ENCODE results near the gene MAGI2.

The MAGI2 gene

DNA sequence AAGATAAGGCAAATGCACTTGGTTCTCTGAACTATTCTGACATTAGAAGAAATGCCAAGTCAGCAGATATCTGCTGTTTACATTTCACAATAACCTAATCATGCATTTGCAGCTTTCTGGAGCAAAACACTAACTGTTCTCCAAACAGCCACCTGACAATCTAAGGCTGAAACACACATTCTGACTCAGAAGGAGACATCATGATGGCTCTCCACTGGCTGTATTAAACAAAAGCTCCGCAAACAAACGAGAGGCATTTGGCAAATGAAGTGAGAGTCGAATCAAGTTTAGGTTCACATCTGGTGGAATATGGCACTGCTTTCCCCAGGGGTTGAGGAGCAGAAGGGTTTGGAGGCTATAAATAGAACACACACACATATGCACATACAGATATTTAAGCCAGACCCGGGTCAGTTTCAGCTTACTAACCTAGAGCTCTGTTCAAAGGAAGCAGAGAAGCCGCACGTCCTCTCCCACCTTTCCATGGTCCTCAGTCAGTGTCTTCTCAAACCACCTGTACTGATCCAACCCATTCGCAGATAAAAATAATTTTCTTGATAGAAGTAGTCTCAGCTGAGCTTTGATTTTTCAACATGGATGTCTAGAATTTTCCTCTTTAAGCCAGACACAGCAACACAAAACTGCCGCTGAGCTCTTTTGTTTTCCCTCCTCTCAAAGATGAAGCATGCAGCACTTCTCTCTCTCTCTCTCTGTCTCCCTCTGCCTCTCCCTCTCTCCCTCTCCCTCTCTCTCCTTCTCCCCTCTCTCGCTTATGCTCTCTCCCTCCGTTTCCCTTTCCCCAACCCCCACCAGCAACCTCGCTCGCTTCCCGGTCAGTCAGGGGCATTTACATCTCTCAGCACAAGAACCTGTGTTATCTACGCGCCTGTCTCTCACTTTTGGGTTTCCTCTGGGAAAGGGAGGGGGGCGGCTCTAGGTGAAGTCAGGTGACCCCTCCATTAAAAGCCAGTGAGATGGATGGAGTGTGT is 682.8 kb downstream of the MAGI2 start:
- no peak for DNase-seq

DNA sequence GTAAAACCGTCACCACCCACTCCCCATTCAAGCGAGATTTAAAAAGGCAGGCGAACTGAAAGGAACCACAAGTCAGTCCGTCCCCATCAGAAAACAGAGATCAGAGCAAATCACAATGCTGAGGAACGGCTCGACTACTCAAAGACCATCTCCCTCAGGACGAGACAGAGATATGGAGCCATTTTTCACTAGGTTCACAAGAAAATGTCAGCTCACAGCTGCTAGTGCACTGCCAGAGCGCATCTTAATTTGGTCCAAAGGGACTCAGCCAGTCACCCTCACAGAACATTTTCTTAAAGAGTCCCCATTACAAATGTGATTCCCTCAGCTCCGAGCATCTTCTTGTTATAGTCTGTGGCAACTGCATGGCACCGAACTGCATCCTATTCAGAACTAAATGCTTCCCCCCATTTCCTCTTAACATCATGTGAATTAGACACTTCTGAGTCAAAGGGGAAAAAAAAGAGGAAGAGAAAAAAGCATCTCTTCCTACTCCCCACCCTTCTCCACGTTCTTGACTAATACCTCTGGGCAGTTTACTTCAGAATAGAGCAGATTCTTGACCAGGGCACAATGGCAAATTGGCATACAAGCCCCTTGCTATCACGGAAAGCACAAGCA is 683.9 kb downstream of the MAGI2 start:
- no peak for DNase-seq

GRCh38 chr7:78768859-78769258 is 684.6 kb downstream of the MAGI2 start:
- DNase-seq: no peak

DNA sequence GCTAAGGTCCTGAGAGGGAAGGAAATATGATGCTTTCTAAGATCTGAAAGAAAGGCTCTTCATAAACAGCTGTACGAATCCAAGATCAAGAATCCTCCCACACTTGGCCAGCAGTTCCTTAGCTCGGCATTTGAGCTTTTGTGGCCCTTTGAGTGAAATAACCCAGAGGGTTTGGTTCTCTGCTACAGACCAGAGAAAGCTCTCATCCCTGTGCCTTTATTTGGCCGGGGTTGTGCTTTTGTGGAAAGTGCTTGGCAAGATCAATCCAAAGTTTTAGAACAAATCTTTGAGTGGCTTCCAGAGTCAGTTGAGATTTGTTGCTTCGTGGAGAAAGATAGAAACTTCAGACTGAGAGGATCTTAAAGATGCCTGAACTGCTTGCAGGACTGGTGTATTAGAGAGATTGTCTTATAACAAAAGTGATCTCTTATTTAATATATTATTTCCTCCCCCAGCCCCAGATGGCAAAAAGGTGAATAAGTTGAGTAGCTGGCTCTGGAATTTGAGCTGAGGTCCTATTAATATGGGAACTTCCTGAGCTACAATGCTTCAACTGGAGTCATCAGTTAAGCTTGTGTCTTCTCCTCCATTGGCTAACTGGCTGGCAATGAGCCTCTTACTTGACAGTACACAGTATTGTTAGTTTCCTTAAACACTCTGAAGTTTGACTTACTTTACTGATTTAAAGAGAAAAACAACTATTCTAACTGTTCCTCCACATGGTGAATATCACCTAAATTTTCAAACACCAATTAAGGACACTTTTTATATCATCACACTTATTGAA is 687.3 kb downstream of the MAGI2 start:
- DNase-seq: no peak

DNA sequence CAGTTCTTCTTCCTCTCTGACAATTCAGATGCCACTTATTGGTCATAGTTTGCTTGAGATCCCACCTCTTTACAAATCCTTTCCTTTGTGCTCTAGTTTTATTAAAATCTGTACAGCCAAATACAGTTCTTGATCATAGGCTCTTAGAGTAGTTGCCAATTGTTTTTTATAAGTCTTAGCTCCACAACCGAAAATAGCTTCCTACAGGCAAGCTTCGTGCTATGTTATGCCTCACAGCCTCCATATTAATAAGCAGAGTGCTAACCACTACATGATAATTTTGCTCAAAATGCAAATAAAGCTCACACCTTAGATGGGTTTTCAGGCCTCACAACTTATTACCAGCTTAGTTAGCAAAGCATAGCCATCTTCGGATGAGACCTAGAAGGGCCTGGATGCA is 688.9 kb downstream of the MAGI2 start:
- no peak for DNase-seq

GRCh38 chr7:78762625-78763024 is 690.8 kb downstream of the MAGI2 start:
- no peak for DNase-seq

GRCh38 chr7:78760620-78761355 is 692.7 kb downstream of the MAGI2 start:
- DNase-seq: no peak

GRCh38 chr7:78752554-78752953 is 700.9 kb downstream of the MAGI2 start:
- no peak for DNase-seq

DNA sequence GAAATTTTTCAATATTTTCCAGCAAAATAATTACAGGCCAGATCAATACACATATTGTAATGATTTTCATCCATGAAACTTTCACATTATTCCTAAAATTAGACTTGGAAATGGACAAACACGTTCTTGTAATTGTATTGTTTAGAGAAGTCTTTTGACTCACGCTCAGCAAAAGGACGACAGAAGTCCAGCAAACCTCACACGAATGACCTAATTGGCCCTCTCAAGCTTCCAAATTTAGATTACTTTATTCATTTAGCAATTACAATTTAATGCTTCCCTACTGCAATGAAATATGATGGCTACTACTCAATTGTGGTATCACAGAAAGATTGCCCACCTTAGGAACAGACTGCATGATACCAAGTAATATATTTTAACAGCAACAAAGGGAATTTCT is 702.2 kb downstream of the MAGI2 start:
- no peak for DNase-seq

DNA sequence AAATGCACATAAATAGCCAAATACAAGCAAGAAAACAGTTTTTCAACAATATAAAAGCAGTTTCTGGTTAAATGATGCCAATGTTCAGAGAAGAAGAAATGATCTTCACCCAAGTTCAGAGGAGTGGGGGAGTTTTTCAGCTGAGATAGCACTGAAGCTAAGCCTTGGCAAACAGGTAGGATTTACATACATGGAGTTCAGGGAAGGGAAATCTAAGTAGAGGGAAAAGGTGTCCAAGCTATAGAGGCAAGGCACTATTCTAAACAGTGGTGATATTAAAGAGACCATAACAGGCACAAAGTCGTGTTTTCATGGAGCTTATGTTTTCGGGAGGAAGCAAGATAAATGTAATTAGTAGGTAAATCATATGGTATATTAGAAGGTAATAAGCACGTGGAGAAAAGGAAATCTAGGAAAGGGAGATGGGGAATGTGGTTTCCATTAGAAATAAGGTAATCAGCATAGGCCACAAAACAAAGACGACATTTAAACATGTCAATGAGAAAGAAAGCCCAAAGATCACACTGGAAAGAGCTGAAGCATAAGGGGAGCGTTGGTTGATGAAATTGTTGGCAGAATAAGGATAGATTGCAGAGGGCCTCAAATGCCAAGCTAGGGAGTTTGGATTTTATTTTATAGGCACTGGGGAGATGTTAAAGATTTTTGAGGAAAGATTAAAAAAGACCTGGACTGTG is 704.3 kb downstream of the MAGI2 start:
- DNase-seq: no peak

DNA sequence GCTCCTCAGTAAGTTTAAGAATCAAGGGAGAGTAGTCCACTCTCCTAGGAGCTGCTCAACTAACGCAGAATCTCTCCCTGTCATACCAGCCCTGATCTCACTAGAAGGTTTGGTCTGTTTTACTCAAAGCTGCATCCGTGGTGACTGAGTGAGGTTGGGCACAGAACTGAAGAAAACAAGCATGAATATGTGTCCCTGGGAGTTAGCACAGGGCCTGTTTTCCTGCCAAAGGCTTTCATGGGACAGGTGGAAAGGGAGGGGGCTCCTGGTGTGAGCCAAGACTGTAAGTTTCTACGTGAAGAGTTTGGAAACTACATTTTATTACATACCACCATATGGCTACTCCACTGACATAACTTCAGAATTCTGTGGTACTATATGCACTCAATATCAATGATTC is 705.9 kb downstream of the MAGI2 start:
- DNase-seq: no peak

GRCh38 chr7:78746301-78746700 is 707.2 kb downstream of the MAGI2 start:
- no peak for DNase-seq

DNA sequence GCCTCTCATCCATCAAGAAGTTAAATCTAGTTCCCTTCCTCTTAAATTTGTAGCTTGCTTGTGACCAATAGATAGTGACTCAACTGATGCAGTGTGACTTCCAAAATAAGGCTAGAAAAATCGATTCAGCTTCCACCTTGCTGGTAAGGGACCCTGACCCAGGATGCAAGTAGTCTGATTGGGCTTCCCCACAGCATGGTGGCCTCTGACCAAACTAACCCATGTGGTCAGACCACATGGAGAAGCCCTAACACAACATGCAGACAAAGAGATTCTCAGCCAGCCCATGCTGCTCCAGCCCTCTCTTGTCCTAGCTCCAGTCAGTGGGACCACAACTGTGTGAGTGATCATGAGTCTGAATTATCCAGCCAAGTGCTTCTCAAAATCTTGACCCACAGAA is 710.8 kb downstream of the MAGI2 start:
- DNase-seq: no peak

- DNase-seq: no peak
These were observed 716.9 kb downstream of the MAGI2 start for GRCh38 chr7:78736548-78736947.

DNA sequence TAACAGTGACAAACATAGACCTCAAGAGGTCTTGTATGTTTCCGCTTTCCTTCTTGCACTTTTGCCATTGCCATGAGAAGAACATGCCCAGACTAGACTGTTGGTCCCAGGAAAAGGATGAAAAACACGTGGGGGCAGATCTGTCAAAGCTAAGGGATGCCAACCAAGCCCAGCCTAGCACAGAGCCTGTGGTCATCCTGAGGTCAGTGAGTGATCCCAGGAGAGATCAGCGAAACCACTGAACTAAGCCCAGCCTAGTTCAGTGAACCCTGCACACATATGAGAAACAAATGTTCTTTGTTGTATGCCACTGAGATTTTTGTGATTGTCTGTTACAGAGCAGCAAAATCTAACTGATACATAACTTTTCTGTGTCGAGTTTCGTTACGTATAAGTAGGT is 718.8 kb downstream of the MAGI2 start:
- no peak for DNase-seq

DNA sequence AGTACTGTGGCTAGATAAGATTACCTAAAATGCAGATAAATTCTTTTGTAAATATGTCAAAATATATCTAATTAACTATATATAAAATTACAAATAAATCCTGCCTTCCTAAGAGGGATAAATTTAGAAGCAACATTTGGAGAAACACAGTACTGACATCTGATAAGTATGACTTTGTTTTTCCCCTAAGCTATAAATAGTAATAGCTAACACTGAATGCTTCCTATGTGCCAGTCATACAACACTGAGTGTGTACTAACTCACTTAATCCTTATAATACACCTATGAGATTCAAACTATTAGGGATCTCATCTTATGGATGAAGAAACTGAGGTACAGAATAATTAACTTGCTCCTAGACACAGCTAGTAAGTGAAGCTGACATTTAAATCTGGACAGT is 733.4 kb downstream of the MAGI2 start:
- DNase-seq: no peak

DNA sequence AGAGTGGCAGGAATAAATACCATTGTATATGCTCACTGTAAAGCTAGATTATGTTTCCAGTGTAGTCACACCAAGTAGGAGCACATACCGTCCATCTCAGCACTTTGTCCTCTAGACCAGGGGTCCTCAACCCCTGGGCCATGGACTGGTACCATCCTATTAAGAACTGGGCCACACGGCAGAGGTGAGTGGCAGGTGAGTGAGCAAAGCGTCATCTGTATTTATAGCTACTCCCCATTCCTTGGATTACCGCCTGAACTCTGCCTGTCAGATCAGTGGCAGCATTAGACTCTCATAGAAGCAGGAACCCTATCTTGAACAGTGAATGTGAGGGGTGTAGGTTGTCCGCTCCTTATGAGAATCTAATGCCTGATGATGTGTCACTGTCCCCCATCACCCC is 735.3 kb downstream of the MAGI2 start:
- no peak for DNase-seq

GRCh38 chr7:78716876-78717275 is 736.6 kb downstream of the MAGI2 start:
- DNase-seq: no peak

- DNase-seq: no peak
These were observed 739.1 kb downstream of the MAGI2 start for GRCh38 chr7:78714356-78714755.

GRCh38 chr7:78712111-78712510 is 741.4 kb downstream of the MAGI2 start:
- no peak for DNase-seq

- DNase-seq: no peak
These were observed 743.8 kb downstream of the MAGI2 start for GRCh38 chr7:78709658-78710057.

DNA sequence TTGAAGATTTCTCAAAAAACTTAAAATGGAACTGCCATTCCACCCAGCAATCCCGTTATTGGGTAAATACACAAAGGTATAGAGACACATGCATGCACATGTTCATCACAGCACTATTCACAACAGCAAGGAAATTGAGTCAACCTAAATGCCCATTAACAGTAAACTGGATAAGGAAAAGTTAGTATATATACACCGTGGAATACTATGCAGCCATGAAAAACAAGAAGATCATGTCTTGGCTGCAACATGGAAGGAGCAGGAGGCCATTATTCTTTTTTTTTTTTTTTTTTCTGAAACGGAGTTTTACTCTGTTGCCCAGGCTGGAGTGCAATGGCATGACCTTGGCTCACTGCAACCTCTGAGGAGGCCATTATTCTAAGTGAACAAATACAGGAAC is 749.0 kb downstream of the MAGI2 start:
- no peak for DNase-seq

All from RPMI8226 (cell line).